HG03097 (cell line): ENCODE measurements around the gene PRKACB.

Experiments
- ATAC-seq: cut with Tn5 transposase; IDR thresholded peaks from one replicate; pipeline ENCODE4 v1.9.1; 2021; ENCODE audit not compliant: unreplicated experiment, low FRiP score

The PRKACB gene

GRCh38 chr1:84155517-84155916 is 11.4 kb downstream of the PRKACB start:
- ATAC-seq: no peak

GRCh38 chr1:84156210-84156621 is 12.1 kb downstream of the PRKACB start:
- no peak for ATAC-seq

GRCh38 chr1:84159533-84160240 is 15.6 kb downstream of the PRKACB start:
- ATAC-seq: no peak

- ATAC-seq: no peak
These were observed 18.2 kb downstream of the PRKACB start for GRCh38 chr1:84162295-84162694.

- no peak for ATAC-seq
These were observed 19.3 kb downstream of the PRKACB start for GRCh38 chr1:84163123-84163931.

GRCh38 chr1:84164161-84164560 is 20.1 kb downstream of the PRKACB start:
- no peak for ATAC-seq

GRCh38 chr1:84164567-84165021 is 20.5 kb downstream of the PRKACB start:
- ATAC-seq: no peak

GRCh38 chr1:84165601-84166000 is 21.5 kb downstream of the PRKACB start:
- no peak for ATAC-seq

- ATAC-seq: peak; percentile 81
These were observed 22.7 kb downstream of the PRKACB start for GRCh38 chr1:84166797-84167196.

- no peak for ATAC-seq
These were observed 24.7 kb downstream of the PRKACB start for GRCh38 chr1:84168783-84169182.

GRCh38 chr1:84170171-84170570 is 26.1 kb downstream of the PRKACB start:
- no peak for ATAC-seq

GRCh38 chr1:84171481-84171880 is 27.4 kb downstream of the PRKACB start:
- no peak for ATAC-seq

- ATAC-seq: no peak
These were observed 30.0 kb downstream of the PRKACB start for GRCh38 chr1:84174051-84174556.

- no peak for ATAC-seq
These were observed 37.4 kb downstream of the PRKACB start for GRCh38 chr1:84181350-84182005.

GRCh38 chr1:84190455-84190854 is 46.4 kb downstream of the PRKACB start:
- no peak for ATAC-seq

- no peak for ATAC-seq
These were observed 48.6 kb downstream of the PRKACB start for GRCh38 chr1:84192681-84193080.

- ATAC-seq: no peak
These were observed 54.8 kb downstream of the PRKACB start for GRCh38 chr1:84198832-84199231.

- ATAC-seq: no peak
These were observed 55.2 kb downstream of the PRKACB start for GRCh38 chr1:84199257-84199656.

GRCh38 chr1:84202126-84202525 is 58.1 kb downstream of the PRKACB start:
- no peak for ATAC-seq

GRCh38 chr1:84206375-84206774 is 62.3 kb downstream of the PRKACB start:
- no peak for ATAC-seq

- ATAC-seq: no peak
These were observed 64.9 kb downstream of the PRKACB start for GRCh38 chr1:84208935-84209334.
